AG09319 (cell line): ENCODE data around the gene HDAC4.

Source experiments
- DNase-seq: peaks from one replicate; pipeline ENCODE4 v3.0.0-alpha.2; 2010; ENCODE audit warnings: low read depth; ENCODE audit errors: extremely low read depth
- TF ChIP-seq, protein P1 (sequence below): IDR thresholded peaks from 2 replicates; pipeline ENCODE4 v1.5.1; 2011; ENCODE audit warnings: low read depth, mild to moderate bottlenecking, inconsistent platforms, low read length, moderate library complexity

HDAC4 gene

DNA sequence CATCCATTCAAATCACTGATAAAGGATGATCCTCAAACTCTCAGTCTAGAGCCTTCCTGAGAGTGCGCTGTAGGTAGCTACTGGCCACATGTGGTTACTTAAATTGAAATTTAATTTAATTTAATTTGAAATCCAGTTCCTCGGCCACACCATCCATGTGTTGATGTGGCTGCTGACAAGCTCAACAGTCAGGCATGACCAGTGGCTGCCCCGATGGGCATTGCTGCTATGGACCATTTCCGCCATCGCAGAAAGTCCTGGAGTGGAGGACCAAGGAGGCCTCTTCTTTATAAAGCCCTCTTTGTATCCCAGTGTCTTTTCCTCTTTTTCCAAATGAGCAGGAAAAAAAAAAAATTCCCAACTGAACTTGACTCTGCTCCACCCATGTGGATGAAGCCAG, 100.6 kb downstream of the HDAC4 start:
- no peak for DNase-seq
- TF ChIP-seq, protein P1, sequence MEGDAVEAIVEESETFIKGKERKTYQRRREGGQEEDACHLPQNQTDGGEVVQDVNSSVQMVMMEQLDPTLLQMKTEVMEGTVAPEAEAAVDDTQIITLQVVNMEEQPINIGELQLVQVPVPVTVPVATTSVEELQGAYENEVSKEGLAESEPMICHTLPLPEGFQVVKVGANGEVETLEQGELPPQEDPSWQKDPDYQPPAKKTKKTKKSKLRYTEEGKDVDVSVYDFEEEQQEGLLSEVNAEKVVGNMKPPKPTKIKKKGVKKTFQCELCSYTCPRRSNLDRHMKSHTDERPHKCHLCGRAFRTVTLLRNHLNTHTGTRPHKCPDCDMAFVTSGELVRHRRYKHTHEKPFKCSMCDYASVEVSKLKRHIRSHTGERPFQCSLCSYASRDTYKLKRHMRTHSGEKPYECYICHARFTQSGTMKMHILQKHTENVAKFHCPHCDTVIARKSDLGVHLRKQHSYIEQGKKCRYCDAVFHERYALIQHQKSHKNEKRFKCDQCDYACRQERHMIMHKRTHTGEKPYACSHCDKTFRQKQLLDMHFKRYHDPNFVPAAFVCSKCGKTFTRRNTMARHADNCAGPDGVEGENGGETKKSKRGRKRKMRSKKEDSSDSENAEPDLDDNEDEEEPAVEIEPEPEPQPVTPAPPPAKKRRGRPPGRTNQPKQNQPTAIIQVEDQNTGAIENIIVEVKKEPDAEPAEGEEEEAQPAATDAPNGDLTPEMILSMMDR: no peak

DNA sequence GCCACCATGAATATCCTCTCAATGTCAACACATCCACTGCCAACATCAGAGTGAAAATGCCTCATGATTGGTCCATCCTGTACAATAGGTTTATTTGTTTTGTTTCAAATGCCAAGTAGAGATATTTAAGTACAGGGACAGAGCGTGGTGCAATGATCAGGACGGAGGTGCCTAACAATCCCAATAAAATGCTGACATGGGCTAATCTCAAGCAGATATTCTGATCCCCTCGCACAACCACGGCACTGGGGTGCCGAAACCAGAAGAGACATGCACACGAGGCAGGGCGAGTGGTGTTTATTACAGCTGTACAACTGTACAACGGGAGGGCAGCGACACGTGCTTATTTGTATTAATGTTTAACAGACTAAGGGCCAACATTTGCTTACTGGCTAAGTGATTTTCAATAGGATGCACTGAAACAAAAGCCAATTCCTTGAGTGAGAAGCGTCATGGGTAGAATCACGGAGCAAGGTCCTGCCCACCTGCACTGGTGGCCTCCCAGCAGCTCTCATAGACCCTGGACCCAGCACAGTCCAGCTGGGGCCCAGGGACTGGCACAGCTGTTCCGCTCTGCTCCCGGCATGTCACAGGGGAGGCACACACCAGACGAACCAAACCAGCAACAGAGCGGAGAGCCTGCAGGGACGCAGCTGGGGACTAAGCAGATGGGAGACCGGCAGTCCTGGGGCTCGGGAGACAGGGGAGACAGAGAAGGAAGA, 101.4 kb downstream of the HDAC4 start:
- no peak for DNase-seq
- TF ChIP-seq, protein P1: no peak

DNA sequence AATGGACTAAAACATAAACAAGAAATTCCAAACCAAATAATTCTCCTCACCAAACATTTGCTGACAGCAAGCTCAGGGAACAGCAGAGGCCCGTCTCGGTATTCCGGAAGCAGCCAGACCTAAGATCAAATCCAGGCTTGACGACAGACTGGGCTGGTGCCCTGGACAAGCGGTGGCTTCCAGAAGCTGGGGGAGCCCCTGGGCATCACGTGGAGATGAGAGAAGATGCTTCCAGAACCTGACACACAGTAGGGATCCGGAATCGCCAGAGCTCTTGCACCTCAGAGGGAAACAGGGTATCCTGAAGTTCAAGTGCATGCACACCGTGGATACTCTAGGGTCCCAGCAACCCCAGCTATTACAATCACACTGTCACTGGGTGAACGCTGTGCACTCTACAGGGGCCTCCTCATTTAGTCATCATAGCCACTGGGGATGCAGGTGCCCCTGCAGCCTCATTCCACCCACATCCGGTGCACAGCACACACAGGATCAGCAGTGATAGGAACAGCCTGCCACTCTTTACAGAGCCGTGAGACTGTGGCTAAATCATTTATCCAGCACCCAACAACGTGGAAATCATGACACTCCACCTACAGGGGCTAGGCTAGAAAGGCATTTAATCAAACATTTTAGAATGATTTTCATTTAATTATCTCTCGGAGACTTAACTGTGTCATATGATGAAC, 102.6 kb downstream of the HDAC4 start:
- DNase-seq: no peak
- TF ChIP-seq, protein P1: no peak

DNA sequence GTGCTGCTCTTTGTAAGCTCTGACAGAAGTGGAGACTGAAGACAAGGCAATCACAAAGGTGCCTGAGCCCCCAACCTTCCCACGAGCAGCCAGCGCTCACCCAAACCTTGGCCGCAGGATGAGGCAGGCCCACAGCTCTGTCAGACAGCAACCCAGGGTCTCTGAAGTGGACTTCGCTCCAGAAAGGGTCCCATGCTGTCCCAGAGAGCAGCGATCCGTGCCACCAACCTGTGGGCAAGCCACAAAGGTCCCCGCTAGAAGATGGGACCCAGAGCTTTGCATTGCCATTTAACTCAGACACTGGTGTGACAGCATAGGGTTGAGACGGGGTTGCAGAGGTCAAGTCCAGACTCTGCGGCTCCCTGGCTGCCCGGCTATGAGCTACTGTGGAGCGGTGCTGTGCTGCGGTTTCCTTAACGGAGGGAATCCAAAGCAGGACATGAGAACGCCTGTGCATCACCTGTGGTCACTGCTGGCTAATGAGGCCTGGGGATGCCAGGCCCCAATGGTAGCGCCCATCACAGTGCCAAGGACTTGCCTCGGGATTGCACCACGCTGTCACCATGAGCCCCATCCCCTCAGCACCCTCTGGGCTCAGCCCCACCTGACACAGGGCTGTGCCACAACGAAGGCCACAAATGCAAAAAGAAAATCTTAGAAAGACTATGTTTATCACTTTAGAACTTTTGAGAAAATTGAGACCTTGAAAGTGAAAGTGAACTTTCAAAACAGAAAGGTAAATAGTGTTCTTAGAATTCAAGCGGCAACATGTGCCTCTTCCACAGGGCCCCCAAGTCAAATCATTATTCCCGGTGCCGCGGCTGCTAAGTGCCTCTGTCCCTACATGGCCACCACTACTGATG, 103.4 kb downstream of the HDAC4 start:
- TF ChIP-seq, protein P1: no peak
- no peak for DNase-seq

DNA sequence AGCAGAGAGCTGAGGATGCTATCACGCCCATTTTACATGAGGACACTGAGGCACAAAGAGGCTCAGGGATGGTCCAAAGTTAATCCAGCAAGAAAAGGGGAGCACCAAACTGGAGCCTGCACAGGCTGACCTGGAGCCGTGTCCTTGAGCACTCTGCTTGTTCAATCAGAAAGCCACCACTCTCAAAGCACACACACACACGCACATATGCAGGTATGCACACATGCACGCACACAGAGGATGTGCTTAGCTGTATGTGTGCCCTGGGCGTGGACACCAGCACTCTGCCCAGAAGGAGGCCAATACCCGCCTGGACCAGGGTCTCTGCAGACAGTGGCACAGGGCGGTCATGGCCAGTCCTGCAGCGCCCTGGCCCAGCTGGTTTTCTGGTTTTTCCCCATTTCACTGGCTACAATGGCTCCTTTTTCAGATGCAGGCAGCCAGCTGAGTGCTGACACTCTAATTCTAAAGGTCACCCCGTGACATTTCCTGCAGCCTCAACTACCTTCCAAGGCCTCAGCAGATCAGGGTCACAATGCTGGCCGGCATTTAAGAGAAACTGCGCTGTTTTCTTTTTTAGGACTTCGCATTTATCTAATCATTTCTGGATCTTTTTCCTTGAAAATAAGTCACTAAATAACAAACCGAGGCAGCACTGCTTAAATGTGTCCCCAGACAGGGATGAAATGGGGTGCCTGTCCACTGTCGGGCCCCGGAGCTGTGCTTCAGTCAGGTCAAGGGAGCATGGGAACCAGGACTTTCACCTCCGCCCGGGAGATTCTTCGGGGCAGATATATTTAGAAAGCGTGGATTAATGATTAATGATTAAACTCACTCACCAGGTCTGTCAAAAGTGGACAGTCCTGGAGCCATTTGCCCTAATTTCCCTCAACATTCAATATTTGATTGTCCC, 104.5 kb downstream of the HDAC4 start:
- TF ChIP-seq, protein P1: no peak
- no peak for DNase-seq

DNA sequence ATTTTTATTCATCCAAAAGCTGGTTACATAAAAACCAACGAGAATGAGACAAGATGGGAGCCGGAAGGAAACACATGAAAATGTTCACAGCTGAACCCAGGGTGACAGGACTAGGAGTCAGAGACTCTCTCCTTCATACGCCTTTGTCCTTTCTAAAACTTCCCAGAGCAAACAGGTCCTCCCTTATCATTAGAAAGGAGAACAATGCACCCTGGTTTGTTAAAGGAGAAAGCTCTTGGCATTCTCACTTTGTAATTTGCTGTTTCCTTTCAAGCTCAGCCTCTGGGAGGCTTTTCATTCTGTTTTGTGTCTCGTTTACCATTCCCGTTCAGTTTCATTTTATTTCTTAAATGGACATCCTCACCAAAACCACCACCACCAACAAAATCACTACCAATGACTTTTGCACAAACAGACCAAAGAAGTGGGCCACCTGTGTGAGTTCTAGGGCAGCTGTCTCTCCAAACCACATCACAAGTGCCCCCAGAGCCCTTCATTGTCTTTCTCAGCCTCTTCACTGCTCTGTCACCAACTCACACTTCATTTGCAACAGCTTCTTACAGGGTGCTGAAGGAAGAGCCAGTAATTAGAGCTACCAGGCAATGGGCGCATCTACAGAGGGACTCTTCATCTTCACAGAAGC, 105.3 kb downstream of the HDAC4 start:
- TF ChIP-seq, protein P1: no peak
- DNase-seq: no peak
